ENCODE results near the gene RSAD1.

Gene RSAD1

DNA sequence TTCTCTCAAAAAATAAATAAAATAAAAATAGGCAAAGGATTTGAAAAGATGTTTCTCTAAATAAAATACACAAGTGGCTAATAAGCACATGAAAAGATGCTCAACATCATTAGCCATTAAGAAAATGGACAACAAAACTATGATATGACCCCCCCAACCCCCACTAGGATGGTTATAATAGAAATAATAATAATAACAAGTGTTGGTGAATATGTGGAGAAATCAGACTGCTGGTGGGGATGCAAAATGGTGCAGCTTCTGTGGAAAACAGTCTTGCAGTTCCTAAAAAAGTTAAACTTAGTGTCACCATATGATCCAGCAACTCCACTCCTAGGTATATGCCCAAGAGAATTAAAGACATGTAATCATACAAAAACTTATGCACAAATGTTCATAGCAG is 20.6 kb downstream of the RSAD1 start:
- H3K27ac ChIP-seq (ENCODE audit: low read depth, low read length): no peak overlapping the region
- no peaks in the 10 kb centered on the region for H3K9me3 ChIP-seq (ENCODE audit: insufficient read depth, low read depth, low read length)

DNA sequence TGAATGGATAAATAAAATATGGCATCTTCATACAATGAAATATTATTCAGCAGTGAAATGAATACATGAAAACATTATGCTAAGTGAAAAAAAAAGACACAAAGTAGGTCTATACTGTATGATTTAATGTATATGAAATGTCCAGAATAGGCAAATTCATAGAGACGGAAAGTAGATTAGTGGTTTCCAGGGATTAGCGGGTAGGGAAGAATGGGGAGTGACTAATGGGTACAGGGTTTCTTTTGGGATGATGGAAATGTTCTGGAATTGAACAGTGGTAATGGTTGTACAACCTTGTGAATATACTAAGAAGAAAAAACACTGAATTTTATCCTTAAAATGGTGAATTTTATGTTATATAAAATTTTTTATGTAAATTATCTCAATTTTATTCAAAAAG is 21.1 kb downstream of the RSAD1 start:
- H3K27me3 ChIP-seq (ENCODE audit: insufficient read depth, low read length): no peaks in the 10 kb centered on the region
- no peaks in the 10 kb centered on the region for H3K36me3 ChIP-seq (ENCODE audit: insufficient read depth, low read length)
- 0 out of 2 replicates have a peak, but pooled peaks cover 5% of the 10 kb centered on the region for H3K4me1 ChIP-seq (ENCODE audit: insufficient read depth, low read length)
- H3K9me3 ChIP-seq (ENCODE audit: insufficient read depth, low read depth, low read length): no peaks in the 10 kb centered on the region
- 95% methylated on average over 2 of the region's 2 CpGs for WGBS
- H3K27ac ChIP-seq (ENCODE audit: low read depth, low read length): no peak overlapping the region
- H3K9ac ChIP-seq (ENCODE audit: low read depth, low read length): no peak overlapping the region
- H3K4me3 ChIP-seq (ENCODE audit: low read length): no peak overlapping the region

More for the DNA sequence above, 20.6 kb downstream of the RSAD1 start:
- no peak overlapping the region for H3K4me3 ChIP-seq (ENCODE audit: low read length)
- no peaks in the 10 kb centered on the region for H3K27me3 ChIP-seq (ENCODE audit: insufficient read depth, low read length)
- no peaks in the 10 kb centered on the region for H3K36me3 ChIP-seq (ENCODE audit: insufficient read depth, low read length)
- 0 out of 2 replicates have a peak, but pooled peaks cover 5% of the 10 kb centered on the region for H3K4me1 ChIP-seq (ENCODE audit: insufficient read depth, low read length)
- H3K9ac ChIP-seq (ENCODE audit: low read depth, low read length): no peak overlapping the region

DNA sequence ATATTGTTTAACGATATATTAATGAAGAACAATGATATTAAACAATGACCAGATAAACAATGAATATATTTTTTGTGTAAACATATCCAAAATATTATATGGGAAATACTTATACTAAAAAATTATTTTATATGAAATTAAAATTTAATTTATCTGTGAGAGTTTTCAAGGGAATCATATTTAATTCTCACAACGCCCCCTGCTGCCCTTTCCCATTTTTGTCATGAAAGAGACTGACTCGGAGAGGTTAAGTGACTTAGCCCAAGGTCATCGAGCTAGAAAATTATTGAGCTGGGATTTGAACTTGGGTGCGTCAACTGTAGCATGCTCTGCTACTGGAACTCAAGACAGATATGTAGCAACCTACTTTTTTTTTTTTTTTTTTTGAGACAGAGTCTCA is 22.4 kb downstream of the RSAD1 start:
- Histone ChIP-seq H3K9ac (ENCODE audit: low read depth, low read length) (no peak overlapping the region), H3K9me3 (ENCODE audit: insufficient read depth, low read depth, low read length) (no peaks in the 10 kb centered on the region), H3K27ac (ENCODE audit: low read depth, low read length) (no peak overlapping the region), H3K36me3 (ENCODE audit: insufficient read depth, low read length) (no peaks in the 10 kb centered on the region), H3K4me3 (ENCODE audit: low read length) (no peak overlapping the region), H3K4me1 (ENCODE audit: insufficient read depth, low read length) (0 out of 2 replicates have a peak, but pooled peaks cover 5% of the 10 kb centered on the region), H3K27me3 (ENCODE audit: insufficient read depth, low read length) (no peaks in the 10 kb centered on the region)
- WGBS: 63% methylated on average over 4 of the region's 5 CpGs

DNA sequence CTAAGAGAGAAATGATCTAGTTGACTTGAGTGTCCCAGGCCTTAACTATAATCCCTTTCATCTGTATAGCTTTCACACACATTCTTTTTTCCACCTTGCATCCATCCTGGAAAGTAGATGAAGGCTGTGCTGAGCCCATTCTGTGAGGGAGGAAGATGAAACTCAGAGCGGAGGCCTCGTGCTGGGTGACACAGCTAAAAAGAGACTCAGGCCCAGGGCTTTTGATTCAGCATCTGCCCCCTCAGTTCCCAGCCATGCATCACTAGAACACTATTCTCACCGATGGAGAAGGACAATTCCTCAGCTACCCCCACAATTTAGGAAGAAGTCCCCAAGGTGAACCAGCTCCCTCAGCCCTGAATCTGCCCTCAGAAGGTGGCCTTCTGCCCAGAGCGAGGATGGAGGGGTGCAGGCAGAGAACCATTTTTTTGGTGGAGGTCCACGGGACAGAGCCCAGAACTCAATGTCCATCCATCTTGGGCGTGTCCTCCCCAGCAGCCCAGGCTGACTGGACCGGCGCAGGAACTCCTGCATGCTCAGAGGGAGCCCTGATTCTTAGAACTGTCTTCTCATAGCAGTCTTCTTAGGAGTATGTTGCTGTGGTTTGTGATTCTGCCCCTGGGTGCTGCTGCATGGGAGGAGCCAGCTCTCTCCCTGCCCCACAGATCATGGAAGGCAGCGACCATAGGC is 23.8 kb downstream of the RSAD1 start:
- Histone ChIP-seq H3K36me3 (ENCODE audit: insufficient read depth, low read length) (no peaks in the 10 kb centered on the region), H3K27ac (ENCODE audit: low read depth, low read length) (no peak overlapping the region), H3K27me3 (ENCODE audit: insufficient read depth, low read length) (no peaks in the 10 kb centered on the region), H3K9ac (ENCODE audit: low read depth, low read length) (no peak overlapping the region), H3K4me3 (ENCODE audit: low read length) (no peak overlapping the region), H3K9me3 (ENCODE audit: insufficient read depth, low read depth, low read length) (no peaks in the 10 kb centered on the region), H3K4me1 (ENCODE audit: insufficient read depth, low read length) (0 out of 2 replicates have a peak, but pooled peaks cover 5% of the 10 kb centered on the region)
- WGBS: 91% methylated on average over 9 of the region's 9 CpGs

DNA sequence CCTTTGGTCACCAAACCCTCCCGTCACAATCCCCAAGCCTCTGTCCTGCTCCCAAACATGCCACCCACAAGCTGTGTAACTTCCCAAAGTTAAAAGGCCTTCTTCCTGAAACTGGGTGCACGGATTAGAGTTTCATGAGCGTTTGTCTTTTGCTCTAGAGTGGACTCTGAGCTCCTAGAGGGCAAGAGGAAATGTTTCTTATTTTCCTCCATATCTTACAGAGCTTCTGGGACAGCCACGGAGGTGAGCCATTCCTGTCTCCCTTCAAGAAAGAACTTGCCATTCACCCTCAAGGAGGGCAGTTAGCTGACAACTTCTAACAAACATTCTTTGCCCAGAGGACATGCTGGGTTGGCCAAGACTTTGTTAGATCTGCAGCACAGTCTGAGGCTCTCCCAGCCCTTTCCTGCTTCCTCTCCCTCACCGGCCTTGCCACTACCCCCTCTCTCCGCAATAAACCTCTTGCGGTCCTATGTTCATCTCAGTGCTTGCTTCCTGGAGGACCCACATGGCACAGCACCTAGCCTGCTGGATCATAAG is 27.0 kb downstream of the RSAD1 start:
- H3K4me3 ChIP-seq (ENCODE audit: low read length): no peak overlapping the region
- 0 out of 2 replicates have a peak, but pooled peaks cover 8% of the 10 kb centered on the region for H3K4me1 ChIP-seq (ENCODE audit: insufficient read depth, low read length)
- H3K27me3 ChIP-seq (ENCODE audit: insufficient read depth, low read length): no peaks in the 10 kb centered on the region
- no peaks in the 10 kb centered on the region for H3K9me3 ChIP-seq (ENCODE audit: insufficient read depth, low read depth, low read length)
- H3K36me3 ChIP-seq (ENCODE audit: insufficient read depth, low read length): no peaks in the 10 kb centered on the region
- H3K9ac ChIP-seq (ENCODE audit: low read depth, low read length): no peak overlapping the region
- 86% methylated on average over 7 of the region's 7 CpGs for whole genome bisulfite sequencing
- no peak overlapping the region for H3K27ac ChIP-seq (ENCODE audit: low read depth, low read length)

DNA sequence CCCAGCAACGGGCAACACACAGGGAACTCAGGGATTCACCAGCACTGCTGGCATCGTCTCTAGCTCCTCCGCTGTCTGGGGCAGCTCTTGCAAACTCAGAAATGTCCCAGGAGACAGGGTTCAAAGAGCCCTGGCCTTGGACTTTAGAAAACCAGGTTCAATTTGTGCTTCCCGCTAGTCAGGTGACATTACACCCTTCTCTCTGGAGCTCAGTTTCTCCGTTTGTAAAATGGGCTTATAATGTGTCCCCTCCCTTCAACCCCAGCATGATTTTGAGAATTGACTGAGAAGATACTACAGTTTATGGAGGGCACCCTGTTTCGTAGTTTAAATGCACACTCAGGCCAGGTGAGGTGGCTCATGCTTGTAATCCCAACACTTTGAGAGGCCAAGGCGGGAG is 27.6 kb downstream of the RSAD1 start:
- 0 out of 2 replicates have a peak, but pooled peaks cover 13% of the 10 kb centered on the region for H3K4me1 ChIP-seq (ENCODE audit: insufficient read depth, low read length)
- no peak overlapping the region for H3K9ac ChIP-seq (ENCODE audit: low read depth, low read length)
- no peak overlapping the region for H3K27ac ChIP-seq (ENCODE audit: low read depth, low read length)
- 88% methylated on average over 7 of the region's 7 CpGs for WGBS
- no peak overlapping the region for H3K4me3 ChIP-seq (ENCODE audit: low read length)
- H3K9me3 ChIP-seq (ENCODE audit: insufficient read depth, low read depth, low read length): no peaks in the 10 kb centered on the region
- H3K27me3 ChIP-seq (ENCODE audit: insufficient read depth, low read length): no peaks in the 10 kb centered on the region
- no peaks in the 10 kb centered on the region for H3K36me3 ChIP-seq (ENCODE audit: insufficient read depth, low read length)

DNA sequence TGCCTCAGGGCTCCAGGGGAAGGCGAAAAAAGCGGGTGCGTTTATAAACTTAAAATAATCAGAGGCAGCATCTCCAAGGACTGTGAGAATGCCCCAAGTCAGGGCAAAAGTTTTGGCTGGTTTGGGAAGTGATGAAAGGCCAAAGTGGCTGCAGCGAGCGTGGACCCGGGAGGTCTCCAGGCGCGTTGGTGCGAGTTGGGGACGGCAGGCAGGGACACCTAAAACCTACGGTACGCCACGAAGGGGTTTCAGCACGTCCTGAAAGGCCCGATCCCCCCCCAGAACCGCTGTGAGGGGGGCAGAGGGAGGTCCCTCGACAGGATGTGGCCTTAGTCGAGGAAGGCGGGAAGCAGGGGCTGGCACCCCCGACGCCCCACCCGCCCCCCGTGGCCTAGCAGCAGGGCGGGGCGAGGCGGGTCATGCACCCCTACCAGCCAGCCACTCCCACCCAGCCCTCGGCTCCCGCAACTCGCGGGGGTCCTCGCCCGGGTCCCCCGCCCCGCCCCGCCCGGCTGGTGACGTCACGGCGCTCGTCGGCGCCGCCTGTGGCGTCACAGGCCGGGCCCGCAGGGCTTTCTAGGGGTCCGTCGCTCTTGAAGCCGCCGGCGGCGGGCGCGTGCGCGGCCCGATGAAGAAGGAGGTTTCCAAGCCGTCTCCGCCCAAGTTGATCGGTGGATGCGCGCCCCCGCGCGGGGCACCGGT is 29.4 kb downstream of the RSAD1 start, which contains the start of gene MYCBPAP:
MYCBPAP (plus strand) TSS at position 569 of the 702 bp plus-strand sequence. CDS start 236 bp downstream, outside the sequence.
- WGBS: 7% methylated on average over 65 of the region's 66 CpGs
- Histone ChIP-seq H3K27me3 (ENCODE audit: insufficient read depth, low read length) (no peaks in the 10 kb centered on the region), H3K4me3 (ENCODE audit: low read length) (peak within 1 kb of the TSS; percentile 91), H3K9me3 (ENCODE audit: insufficient read depth, low read depth, low read length) (no peaks in the 10 kb centered on the region), H3K9ac (ENCODE audit: low read depth, low read length) (peak within 1 kb of the TSS; percentile 70), H3K4me1 (ENCODE audit: insufficient read depth, low read length) (0 out of 2 replicates have a peak, but pooled peaks cover 16% of the 10 kb centered on the region), H3K36me3 (ENCODE audit: insufficient read depth, low read length) (no peaks in the 10 kb centered on the region), H3K27ac (ENCODE audit: low read depth, low read length) (peak within 1 kb of the TSS; percentile 60; the same call in 1 of the 2 replicates)

DNA sequence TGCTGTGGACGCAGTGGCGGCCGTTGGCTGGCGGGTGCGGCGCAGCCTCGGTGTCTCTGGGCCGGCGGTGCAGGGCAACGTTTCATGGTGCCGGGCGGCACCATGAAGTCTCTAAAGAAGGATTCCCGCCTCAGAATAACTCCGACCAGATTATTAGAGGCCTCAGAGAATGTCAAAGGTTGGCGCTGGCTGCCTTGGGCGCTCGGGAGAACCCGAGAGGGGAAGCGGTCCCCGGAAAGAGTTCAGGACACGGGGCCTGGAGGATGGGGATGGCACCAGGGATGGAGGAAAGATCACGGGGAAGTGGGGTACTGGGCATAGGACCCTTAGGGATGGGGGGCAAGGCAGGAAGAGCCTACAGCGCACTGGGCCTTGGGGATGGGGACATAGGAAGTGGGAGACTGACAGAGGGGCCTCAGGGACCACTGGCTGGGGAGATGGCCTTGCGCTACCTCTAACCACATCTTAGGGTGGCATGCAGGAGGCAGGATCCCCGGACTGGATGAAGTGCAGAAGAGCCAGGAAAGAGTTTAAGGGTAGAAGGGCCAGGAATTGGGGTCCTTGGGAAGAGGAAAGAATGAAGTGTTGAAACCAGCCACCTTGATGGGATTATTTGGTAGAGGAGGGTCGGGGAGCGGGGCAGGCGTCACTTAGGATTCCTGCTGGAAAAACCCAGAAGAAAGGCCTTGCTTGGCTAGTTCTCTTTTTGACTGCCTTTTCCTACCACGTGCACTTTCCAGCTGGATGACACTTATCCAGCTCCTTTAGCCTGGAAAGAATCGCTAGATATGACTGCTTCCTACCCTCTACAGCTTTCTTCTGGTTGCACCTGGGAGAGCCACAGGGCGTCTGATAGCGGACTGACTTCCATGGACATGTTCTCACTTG is 30.2 kb downstream of the RSAD1 start:
- H3K4me3 ChIP-seq (ENCODE audit: low read length): peak overlapping the region; percentile 91
- H3K9me3 ChIP-seq (ENCODE audit: insufficient read depth, low read depth, low read length): no peaks in the 10 kb centered on the region
- WGBS: 27% methylated on average over 32 of the region's 32 CpGs
- 0 out of 2 replicates have a peak, but pooled peaks cover 11% of the 10 kb centered on the region for H3K4me1 ChIP-seq (ENCODE audit: insufficient read depth, low read length)
- peak overlapping the region; percentile 70 for H3K9ac ChIP-seq (ENCODE audit: low read depth, low read length)
- no peaks in the 10 kb centered on the region for H3K36me3 ChIP-seq (ENCODE audit: insufficient read depth, low read length)
- H3K27ac ChIP-seq (ENCODE audit: low read depth, low read length): peak overlapping the region; percentile 13; the same call in 1 of the 2 replicates
- no peaks in the 10 kb centered on the region for H3K27me3 ChIP-seq (ENCODE audit: insufficient read depth, low read length)

DNA sequence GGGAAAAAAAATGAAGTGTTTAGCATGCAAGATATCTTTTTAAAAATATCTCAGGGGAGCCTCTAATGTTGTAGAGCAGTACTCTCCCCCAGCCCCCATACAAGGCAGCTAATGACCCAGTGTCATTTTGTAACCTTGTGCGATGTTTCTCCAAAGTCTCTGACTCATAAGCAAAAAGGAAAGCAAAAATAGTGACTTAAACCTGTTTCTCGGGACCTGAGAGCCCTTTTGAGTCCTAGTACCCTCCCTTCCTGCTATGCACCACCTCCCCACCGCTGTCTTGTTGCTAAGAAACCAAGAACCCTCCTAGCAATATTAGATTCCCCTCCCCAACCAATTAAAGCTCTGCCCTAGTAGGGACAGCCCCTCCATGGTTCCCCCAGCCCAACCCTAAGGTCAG is 32.4 kb downstream of the RSAD1 start:
- Histone ChIP-seq H3K27ac (ENCODE audit: low read depth, low read length) (no peak overlapping the region), H3K9ac (ENCODE audit: low read depth, low read length) (no peak overlapping the region), H3K4me1 (ENCODE audit: insufficient read depth, low read length) (0 out of 2 replicates have a peak, but pooled peaks cover 11% of the 10 kb centered on the region), H3K27me3 (ENCODE audit: insufficient read depth, low read length) (no peaks in the 10 kb centered on the region), H3K4me3 (ENCODE audit: low read length) (no peak overlapping the region), H3K9me3 (ENCODE audit: insufficient read depth, low read depth, low read length) (no peaks in the 10 kb centered on the region), H3K36me3 (ENCODE audit: insufficient read depth, low read length) (no peaks in the 10 kb centered on the region)
- WGBS: 70% methylated on average over 3 of the region's 3 CpGs

DNA sequence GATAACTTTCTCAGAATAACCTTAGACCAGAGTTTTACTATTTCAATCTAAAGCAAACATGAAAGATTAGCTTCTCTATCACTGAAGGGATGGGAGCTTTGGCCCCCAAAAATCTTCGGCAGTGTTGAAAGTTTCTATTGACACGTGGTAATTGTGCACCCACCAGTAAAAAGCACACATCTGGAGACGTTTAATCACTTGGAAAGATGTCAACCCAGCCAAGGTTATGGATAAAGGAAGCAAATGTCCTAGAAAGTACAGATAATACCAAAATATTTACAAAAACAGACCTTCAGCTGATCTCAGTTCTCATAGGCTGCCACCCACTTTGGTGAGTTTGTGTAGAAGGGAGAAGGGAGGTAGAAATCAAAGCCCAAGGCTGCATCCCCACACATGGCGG is 34.8 kb downstream of the RSAD1 start:
- H3K4me3 ChIP-seq (ENCODE audit: low read length): no peak overlapping the region
- 88% methylated on average over 4 of the region's 4 CpGs for WGBS
- no peaks in the 10 kb centered on the region for H3K36me3 ChIP-seq (ENCODE audit: insufficient read depth, low read length)
- H3K27ac ChIP-seq (ENCODE audit: low read depth, low read length): no peak overlapping the region
- H3K27me3 ChIP-seq (ENCODE audit: insufficient read depth, low read length): no peaks in the 10 kb centered on the region
- H3K4me1 ChIP-seq (ENCODE audit: insufficient read depth, low read length): 0 out of 2 replicates have a peak, but pooled peaks cover 7% of the 10 kb centered on the region
- no peak overlapping the region for H3K9ac ChIP-seq (ENCODE audit: low read depth, low read length)
- no peaks in the 10 kb centered on the region for H3K9me3 ChIP-seq (ENCODE audit: insufficient read depth, low read depth, low read length)

Data from HUES64 (cell line).